Testis (tissue), 3 donors: ENCODE results near the gene DNAH10. TPM values are rescaled to one million over a fixed set of nuclear protein-coding genes. Genes with fewer than 3 reads are reported as not detected.

ENCODE experiments used
- DNase-seq: peaks from one replicate; pipeline ENCODE4 v3.0.0-alpha.2; 2019
- H3K27ac ChIP-seq, 2 donors: fragments of 200-600 bp; sonication (generic); one replicate each; pipeline ENCODE4 v1.5.1; 2019
- H3K27me3 ChIP-seq: fragments of 200-600 bp; sonication (generic); one replicate; pipeline ENCODE4 v1.5.1; 2019
- H3K36me3 ChIP-seq: fragments of 200-600 bp; sonication (generic); one replicate; pipeline ENCODE4 v1.5.1; 2017; ENCODE audit warnings: low read depth; ENCODE audit errors: missing control alignments
- H3K4me1 ChIP-seq: fragments of 200-600 bp; sonication (generic); one replicate; pipeline ENCODE4 v1.5.1; 2019
- H3K4me3 ChIP-seq, 2 donors: fragments of 200-600 bp; sonication (generic); one replicate each; pipeline ENCODE4 v1.5.1; 2017 to 2019
- H3K9me3 ChIP-seq: fragments of 200-600 bp; sonication (generic); one replicate; pipeline ENCODE4 v1.5.1; 2017
- CTCF ChIP-seq, 3 experiments: fragments of 450-650 bp in 2 of 3; fragments of 200-600 bp in 1 of 3; sonication (generic) in 1 of 3; IDR thresholded peaks; one replicate each; pipeline ENCODE4 v1.5.1; 2016 to 2019; ENCODE audit warnings: antibody characterized with exemption in 3 of 3, mild to moderate bottlenecking in 2 of 3, moderate library complexity in 1 of 3
- POLR2A ChIP-seq: fragments of 450-650 bp; IDR thresholded peaks from one replicate; pipeline ENCODE4 v1.6.1; 2017; ENCODE audit warnings: antibody characterized with exemption, mild to moderate bottlenecking, moderate library complexity
- WGBS, 2 donors: methylation state at CpG; one replicate each; pipeline ENCODE4 v1.1.5; 2018; 5-methylcytosine and 5-hydroxymethylcytosine counted together
- intact Hi-C: fragments of 100-400 bp; cut with DNase I; formaldehyde crosslinking; loops from one replicate; pipeline ENCODE4 v1.15.1; 2023; ENCODE audit warnings: low total_unique reads
- polyA plus RNA-seq: library from polyadenylated mRNA; stranded (reverse); fragments of 350-450 nt; fragmentation: Illumina TruSeq; extraction: RNeasy Lipid Tissue Mini Kit (QIAGEN cat#74804); gene quantifications from one replicate; pipeline ENCODE4 v1.2.3, GENCODE V29; 2014; ENCODE audit warnings: low read depth, low replicate concordance; ENCODE audit not compliant: insufficient read depth
- total RNA-seq, 2 donors: library from RNA; depleted of rRNA; stranded (reverse); fragments of >200 nt; gene quantifications; one replicate each; pipeline ENCODE4 v1.2.3, GENCODE V29; 2016

DNAH10 gene
- total and polyA plus RNA-seq, 3 donors from 2014 or later, result 15.4 to 29.3 (median 24.3) TPM

- H3K9me3 ChIP-seq, result no peaks in the 10 kb centered on the region
- H3K27me3 ChIP-seq, result no peaks in the 10 kb centered on the region
- no peaks in the 10 kb centered on the region for H3K4me1 ChIP-seq
- H3K36me3 ChIP-seq, result no peaks in the 10 kb centered on the region
- DNase-seq, result no peak
- no peak for TF ChIP-seq CTCF (IDR thresholded peaks at IDR 0.05)
- no peak for TF ChIP-seq POLR2A
- H3K4me3 ChIP-seq, result no peak overlapping the region
- H3K27ac ChIP-seq, result no peak overlapping the region
- intact Hi-C loops, result no loop called here
- WGBS, 2 donors, result 89 to 92% methylated on average over 6 of the region's 6 CpGs
Measured at GRCh38 chr12:123757561-123757960, 4.5 kb upstream of the DNAH10 start.

- no peak for DNase-seq
- Histone ChIP-seq H3K9me3 (no peaks in the 10 kb centered on the region), H3K4me3 (no peak overlapping the region), H3K27me3 (no peaks in the 10 kb centered on the region), H3K27ac (no peak overlapping the region), H3K4me1 (no peaks in the 10 kb centered on the region), H3K36me3 (no peaks in the 10 kb centered on the region)
- 78 to 87% methylated on average over 11 of the region's 11 CpGs for WGBS, 2 donors
- no peak for TF ChIP-seq CTCF (IDR thresholded peaks at IDR 0.05)
- no peak for TF ChIP-seq POLR2A
- intact Hi-C loops, result no loop called here
Measured at GRCh38 chr12:123760267-123760938, 1.7 kb upstream of the DNAH10 start.

GRCh38 chr12:123762715-123763052, 583 bp downstream of the DNAH10 start:
- H3K4me3 ChIP-seq, result peak overlapping the region; percentile 47 to 51
- 26 to 44% methylated on average over 6 to 15 of the region's 15 CpGs for WGBS, 2 donors
- intact Hi-C loops, result no loop called here
- no peaks in the 10 kb centered on the region for H3K9me3 ChIP-seq
- no peak for DNase-seq
- H3K4me1 ChIP-seq, result no peaks in the 10 kb centered on the region
- no peaks in the 10 kb centered on the region for H3K27me3 ChIP-seq
- H3K27ac ChIP-seq, result no peak overlapping the region
- H3K36me3 ChIP-seq, result no peaks in the 10 kb centered on the region
- TF ChIP-seq POLR2A, result no peak
- TF ChIP-seq CTCF (IDR thresholded peaks at IDR 0.05), result no peak

GRCh38 chr12:123763093-123763492, 992 bp downstream of the DNAH10 start:
- 51 to 70% methylated on average over 8 of the region's 8 CpGs for WGBS, 2 donors

More at GRCh38 chr12:123763093-123763492, 992 bp downstream of the DNAH10 start:
- H3K27ac ChIP-seq, result no peak overlapping the region
- no peaks in the 10 kb centered on the region for H3K27me3 ChIP-seq
- peak overlapping the region in 1 of 2 donors; percentile 47 for H3K4me3 ChIP-seq
- intact Hi-C loops, result no loop called here
- TF ChIP-seq CTCF (IDR thresholded peaks at IDR 0.05), result no peak
- no peak for TF ChIP-seq POLR2A
- H3K36me3 ChIP-seq, result no peaks in the 10 kb centered on the region
- no peak for DNase-seq
- H3K4me1 ChIP-seq, result no peaks in the 10 kb centered on the region
- no peaks in the 10 kb centered on the region for H3K9me3 ChIP-seq
